Body of pancreas (tissue), 4 donors: ENCODE results near the gene VPS18.

Source experiments
- POLR2A ChIP-seq, 3 donors: fragments of 450-650 bp; IDR thresholded peaks; one replicate each; pipeline ENCODE4 v1.6.1; 2016; ENCODE audit warnings: antibody characterized with exemption in 3 of 3, mild to moderate bottlenecking in 2 of 3
- TF ChIP-seq, protein P1 (sequence below), 7 experiments: fragments of 450-650 bp in 4 of 7; fragments of 200-600 bp in 3 of 7; sonication (generic) in 3 of 7; IDR thresholded peaks; one replicate each; pipeline ENCODE4 v1.5.1; 2016 to 2019; ENCODE audit warnings: antibody characterized with exemption in 7 of 7

DNA sequence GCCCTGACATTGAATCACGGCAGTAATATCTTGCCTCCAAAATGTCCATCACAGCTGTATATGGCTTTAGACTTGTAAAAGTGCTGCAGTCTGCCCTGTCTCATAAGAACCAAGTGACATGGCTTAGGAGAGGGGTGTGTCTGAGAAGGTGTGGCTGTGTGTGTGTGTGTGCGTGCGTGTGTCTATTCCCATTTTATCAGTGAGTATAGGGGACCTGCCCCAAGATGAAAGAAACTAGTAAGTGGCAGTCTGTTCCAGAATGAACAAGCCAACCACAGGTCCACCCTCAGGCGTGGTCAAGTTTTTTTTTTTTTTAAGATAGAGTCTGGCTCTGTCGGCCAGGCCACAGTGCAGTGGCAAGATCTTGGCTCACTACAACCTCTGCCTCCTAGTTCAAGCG is 14.6 kb upstream of the VPS18 start:
- no peak for TF ChIP-seq POLR2A (IDR thresholded peaks at IDR 0.05)
- TF ChIP-seq, protein P1, sequence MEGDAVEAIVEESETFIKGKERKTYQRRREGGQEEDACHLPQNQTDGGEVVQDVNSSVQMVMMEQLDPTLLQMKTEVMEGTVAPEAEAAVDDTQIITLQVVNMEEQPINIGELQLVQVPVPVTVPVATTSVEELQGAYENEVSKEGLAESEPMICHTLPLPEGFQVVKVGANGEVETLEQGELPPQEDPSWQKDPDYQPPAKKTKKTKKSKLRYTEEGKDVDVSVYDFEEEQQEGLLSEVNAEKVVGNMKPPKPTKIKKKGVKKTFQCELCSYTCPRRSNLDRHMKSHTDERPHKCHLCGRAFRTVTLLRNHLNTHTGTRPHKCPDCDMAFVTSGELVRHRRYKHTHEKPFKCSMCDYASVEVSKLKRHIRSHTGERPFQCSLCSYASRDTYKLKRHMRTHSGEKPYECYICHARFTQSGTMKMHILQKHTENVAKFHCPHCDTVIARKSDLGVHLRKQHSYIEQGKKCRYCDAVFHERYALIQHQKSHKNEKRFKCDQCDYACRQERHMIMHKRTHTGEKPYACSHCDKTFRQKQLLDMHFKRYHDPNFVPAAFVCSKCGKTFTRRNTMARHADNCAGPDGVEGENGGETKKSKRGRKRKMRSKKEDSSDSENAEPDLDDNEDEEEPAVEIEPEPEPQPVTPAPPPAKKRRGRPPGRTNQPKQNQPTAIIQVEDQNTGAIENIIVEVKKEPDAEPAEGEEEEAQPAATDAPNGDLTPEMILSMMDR (IDR thresholded peaks at IDR 0.05) = no peak
